ENCODE results near the gene MYLK4.

The MYLK4 gene

DNA sequence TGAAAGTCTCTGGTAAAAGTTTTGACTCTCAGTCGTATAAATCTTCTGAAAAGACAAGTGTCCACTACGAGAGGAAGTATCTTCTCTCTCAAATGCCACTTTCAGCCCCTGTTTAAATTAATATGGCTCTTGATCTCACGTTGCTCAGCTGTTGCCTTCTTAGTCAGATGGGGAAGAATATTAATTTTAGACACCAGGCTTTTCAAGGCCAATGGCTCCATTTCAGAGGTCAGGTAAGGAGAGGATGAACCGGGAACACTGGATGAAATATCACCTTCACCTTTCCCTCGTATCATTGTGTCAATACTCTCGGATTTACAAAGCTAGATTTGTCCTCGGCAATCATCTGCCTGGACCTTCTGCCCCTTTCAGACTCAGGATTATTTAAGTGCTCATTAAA, at the start of gene MYLK4:
Gene MYLK4 (minus strand): TSS at position 91 of the 400 bp plus-strand sequence. CDS start 1,628 bp downstream, outside the sequence.
- Mint-ChIP-seq H3K4me3 (no peak within 1 kb of the TSS), H3K27me3 (peaks cover 24% of the 10 kb centered on the region), H3K9me3 (peaks cover 4% of the 10 kb centered on the region), H3K27ac (no peak within 1 kb of the TSS), H3K36me3 (ENCODE audit: low read depth) (peaks cover 2% of the 10 kb centered on the region), H3K4me1 (peaks cover 2% of the 10 kb centered on the region)
- ATAC-seq: no peak
- no peak for DNase-seq

DNA sequence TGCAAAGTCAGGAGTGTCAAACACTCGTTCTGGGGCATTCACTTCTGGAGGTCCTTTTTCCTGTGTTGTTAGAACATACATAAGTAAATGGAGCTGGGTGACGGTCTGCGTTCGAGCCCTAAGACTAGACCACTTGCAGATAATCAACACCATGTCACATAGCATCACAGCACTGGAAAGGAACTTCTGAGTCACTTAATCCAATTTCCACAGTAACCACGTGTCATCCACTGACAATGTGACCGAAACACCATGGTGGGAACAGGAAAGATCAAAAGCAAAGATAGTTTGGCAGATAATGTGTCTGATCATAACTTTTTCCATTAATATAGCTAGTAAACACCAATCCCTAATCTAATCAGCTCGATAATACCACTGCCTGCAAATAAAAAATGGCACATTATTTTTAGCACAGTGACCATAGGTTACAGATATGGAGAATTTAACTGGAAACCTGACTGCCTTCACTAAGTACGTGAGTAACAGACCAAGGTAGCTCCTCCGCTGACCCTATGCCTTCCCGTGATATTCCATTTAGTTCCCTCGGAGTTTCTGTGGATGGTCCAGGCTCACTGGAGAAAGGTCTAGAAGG, 49.3 kb upstream of the MYLK4 start:
- no peaks in the 10 kb centered on the region for H3K9me3 Mint-ChIP-seq
- peaks cover 1% of the 10 kb centered on the region for H3K36me3 Mint-ChIP-seq (ENCODE audit: low read depth)
- ATAC-seq: peak; percentile 79
- H3K27me3 Mint-ChIP-seq: no peaks in the 10 kb centered on the region
- peaks cover 39% of the 10 kb centered on the region for H3K4me1 Mint-ChIP-seq
- H3K4me3 Mint-ChIP-seq: no peak overlapping the region
- peak overlapping the region; percentile 65 for H3K27ac Mint-ChIP-seq
- DNase-seq: peak; percentile 22

DNA sequence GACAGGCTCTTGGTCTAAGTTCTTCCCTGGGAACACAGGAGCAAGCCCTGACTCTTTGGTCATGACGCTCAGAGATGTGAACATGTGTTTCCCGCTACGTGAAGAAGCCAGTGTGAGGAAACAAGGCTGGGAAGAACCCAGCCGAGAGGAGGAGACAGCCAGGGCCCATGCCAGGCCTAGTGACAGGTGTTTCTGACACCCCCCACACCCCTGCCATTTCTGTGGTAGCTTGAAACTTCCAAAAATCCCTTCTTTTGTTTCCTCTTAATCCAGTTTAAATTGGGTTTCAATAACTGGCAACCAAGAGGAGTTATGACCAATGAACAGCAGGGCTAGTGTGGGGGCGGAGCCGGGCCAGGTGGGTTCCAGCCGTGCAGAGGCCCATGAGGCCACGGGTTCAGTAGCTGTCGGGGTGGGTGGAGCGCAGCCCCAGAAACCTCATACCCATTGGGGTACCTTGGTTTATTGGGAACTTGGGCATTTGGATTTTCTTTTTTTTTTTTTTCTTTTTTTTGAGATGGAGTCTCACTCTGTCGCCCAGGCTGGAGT, 47.9 kb upstream of the MYLK4 start:
- Mint-ChIP-seq H3K36me3 (ENCODE audit: low read depth) (peaks cover 4% of the 10 kb centered on the region), H3K27ac (no peak overlapping the region)
- no peak for DNase-seq

DNA sequence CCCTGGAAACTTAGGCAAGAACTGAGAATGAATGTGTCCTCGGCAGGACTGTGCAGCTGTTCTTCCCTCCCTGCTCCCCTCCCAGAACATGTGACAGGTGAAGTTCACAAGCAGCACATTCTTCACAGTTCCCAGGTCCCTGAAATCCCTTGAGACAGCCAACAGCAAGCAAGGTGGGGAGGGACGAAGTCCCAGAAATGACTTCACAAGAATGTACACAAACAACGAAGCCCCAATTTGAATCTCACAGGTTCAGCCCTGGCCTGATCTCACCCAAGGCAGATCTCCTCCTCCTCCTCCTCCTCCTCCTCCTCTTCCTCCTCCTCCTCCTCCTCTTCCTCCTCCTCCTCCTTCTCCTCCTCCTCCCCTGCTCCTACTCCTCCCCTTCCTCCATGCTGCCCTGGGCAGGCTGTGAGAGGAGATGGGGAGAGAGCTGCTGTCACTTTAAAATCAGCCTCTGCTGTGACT, 46.9 kb upstream of the MYLK4 start:
- H3K4me3 Mint-ChIP-seq: no peak overlapping the region
- H3K27me3 Mint-ChIP-seq: no peaks in the 10 kb centered on the region
- H3K27ac Mint-ChIP-seq: no peak overlapping the region
- H3K36me3 Mint-ChIP-seq (ENCODE audit: low read depth): peaks cover 4% of the 10 kb centered on the region
- DNase-seq (no peak), ATAC-seq (no peak)
- H3K4me1 Mint-ChIP-seq: peaks cover 61% of the 10 kb centered on the region
- no peaks in the 10 kb centered on the region for H3K9me3 Mint-ChIP-seq

More for the DNA sequence above, 47.9 kb upstream of the MYLK4 start:
- Mint-ChIP-seq H3K27me3 (no peaks in the 10 kb centered on the region), H3K9me3 (no peaks in the 10 kb centered on the region), H3K4me1 (peaks cover 50% of the 10 kb centered on the region), H3K4me3 (no peak overlapping the region)
- ATAC-seq: no peak

DNA sequence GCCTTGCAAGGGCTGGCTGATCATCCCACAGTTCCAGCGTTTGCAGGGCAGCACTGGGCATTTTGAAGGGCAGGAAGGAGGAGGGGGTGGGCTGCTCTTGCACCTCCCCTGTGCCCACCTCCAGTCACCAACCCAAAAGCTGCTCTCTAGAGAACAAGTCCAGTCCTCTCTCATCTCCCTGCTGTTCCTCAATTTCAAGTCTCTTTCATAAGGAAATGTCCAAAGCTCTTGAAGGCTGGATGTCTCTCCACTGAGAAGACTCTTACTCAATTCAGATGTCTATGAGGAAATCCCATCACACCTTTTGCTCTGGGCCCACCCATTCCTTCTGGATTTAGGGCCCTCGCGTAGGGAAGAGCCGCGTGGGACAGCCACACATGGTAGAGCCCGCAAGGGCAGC, 46.1 kb upstream of the MYLK4 start:
- H3K27ac Mint-ChIP-seq: no peak overlapping the region
- no peak overlapping the region for H3K4me3 Mint-ChIP-seq
- no peak for DNase-seq
- H3K4me1 Mint-ChIP-seq: peaks cover 68% of the 10 kb centered on the region
- peaks cover 4% of the 10 kb centered on the region for H3K36me3 Mint-ChIP-seq (ENCODE audit: low read depth)
- no peaks in the 10 kb centered on the region for H3K9me3 Mint-ChIP-seq
- H3K27me3 Mint-ChIP-seq: no peaks in the 10 kb centered on the region
- no peak for ATAC-seq

DNA sequence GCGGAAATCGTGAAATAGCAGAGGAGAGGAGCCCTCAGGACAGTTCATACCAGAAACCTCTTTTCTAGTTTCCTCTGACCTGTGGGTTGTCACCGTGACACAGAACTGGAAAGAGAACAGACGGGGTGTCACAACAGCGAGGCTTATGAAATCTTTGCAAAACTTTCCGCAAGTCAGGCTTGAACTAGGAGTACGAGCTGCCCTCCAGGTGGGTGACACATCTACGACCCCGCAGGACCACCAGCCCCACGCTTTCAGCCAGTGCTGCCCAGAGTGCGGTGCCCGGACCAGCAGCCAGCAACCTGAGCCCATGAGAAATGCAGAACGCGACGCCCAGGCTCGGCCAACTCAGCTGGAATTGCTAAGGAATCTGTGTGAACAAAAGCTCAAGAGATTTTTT, 45.2 kb upstream of the MYLK4 start:
- peaks cover 7% of the 10 kb centered on the region for H3K36me3 Mint-ChIP-seq (ENCODE audit: low read depth)
- no peak for DNase-seq

DNA sequence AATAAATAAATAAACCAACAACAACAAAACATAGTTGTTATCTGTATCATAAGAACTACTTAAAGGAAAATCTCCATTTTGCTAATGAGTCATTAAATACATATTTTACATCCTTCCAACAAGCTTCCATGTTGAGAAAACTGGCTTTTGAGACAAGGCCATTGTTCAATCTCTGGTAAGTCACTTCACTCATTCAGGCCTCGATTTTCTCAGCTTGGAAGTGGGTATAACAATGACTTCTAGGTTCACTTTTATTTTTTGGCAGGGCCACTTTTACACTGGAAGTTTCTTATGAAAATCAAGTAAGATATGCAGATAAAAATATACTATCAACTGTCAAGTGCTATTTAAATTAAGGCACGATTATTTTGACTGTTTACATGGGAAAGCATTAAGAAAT, 44.4 kb upstream of the MYLK4 start:
- H3K4me3 Mint-ChIP-seq: no peak overlapping the region
- peaks cover 7% of the 10 kb centered on the region for H3K36me3 Mint-ChIP-seq (ENCODE audit: low read depth)
- ATAC-seq (no peak), DNase-seq (no peak)
- no peaks in the 10 kb centered on the region for H3K9me3 Mint-ChIP-seq
- no peaks in the 10 kb centered on the region for H3K27me3 Mint-ChIP-seq
- no peak overlapping the region for H3K27ac Mint-ChIP-seq
- peaks cover 75% of the 10 kb centered on the region for H3K4me1 Mint-ChIP-seq

More for the DNA sequence above, 45.2 kb upstream of the MYLK4 start:
- Mint-ChIP-seq H3K9me3 (no peaks in the 10 kb centered on the region), H3K4me1 (peaks cover 76% of the 10 kb centered on the region), H3K4me3 (no peak overlapping the region), H3K27me3 (no peaks in the 10 kb centered on the region), H3K27ac (no peak overlapping the region)
- ATAC-seq: peak; percentile 7

DNA sequence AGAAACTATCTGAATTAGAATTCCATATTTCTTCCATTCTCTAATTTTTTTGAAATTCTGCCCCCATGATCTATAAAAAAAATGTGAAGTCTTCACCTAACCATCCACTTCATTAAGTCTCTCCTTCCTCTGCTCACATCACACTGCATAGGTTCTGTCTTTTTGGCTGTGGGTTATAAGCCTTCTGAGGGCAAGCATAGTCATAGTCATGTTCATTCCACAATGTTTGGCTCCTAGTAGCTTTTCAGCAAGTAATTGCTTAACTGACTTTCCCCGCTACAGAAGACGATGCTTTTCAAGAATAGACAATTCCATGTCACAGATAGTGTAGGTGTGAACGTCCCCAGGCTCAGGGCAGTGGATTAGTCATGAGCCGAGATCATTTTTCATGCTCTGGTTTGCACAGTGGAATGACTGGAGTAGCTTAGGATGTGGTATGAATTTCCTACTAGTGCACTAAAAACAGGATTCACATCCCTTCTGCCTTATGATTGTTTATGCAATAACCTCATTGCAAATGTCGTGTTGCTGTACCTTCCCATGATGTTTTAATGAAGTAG, 43.5 kb upstream of the MYLK4 start:
- Mint-ChIP-seq H3K27ac (peak overlapping the region; percentile 76), H3K27me3 (no peaks in the 10 kb centered on the region), H3K9me3 (no peaks in the 10 kb centered on the region), H3K36me3 (ENCODE audit: low read depth) (peaks cover 7% of the 10 kb centered on the region), H3K4me3 (no peak overlapping the region), H3K4me1 (peaks cover 68% of the 10 kb centered on the region)
- ATAC-seq (no peak), DNase-seq (no peak)

DNA sequence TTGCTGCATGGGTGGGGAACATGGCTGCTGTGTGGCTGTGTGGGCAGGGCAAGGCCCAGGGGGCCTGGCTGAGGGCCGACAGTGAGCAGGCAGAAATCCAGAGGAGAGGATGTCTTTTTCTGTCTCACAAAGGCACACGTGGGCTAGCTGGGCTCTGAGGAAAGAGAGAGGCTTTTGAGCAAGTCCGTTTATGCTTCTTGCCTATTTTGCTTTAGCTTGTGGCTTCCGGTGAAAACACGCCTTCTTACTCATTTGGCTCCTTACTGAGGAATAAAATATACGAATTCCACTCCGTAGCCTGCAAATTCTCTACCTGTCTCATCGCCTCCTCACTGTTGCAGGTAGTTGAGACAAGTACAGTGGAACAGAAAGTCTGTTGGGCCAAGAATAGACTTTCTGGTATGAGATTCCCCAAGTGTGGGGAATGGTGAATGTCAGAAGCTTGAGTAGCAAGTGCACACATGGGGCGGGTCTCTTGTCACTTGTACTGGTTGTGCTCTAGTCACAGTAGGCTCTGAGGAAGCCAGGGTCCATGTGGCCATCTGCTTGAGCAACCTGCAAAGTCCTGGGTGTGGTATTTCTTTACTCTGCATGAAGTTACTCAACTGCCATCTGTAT, 42.9 kb upstream of the MYLK4 start:
- DNase-seq (peak; percentile 18), ATAC-seq (peak; percentile 27)
- Mint-ChIP-seq H3K27ac (peak overlapping the region; percentile 76), H3K4me3 (peak overlapping the region; percentile 29), H3K9me3 (no peaks in the 10 kb centered on the region), H3K36me3 (ENCODE audit: low read depth) (peaks cover 7% of the 10 kb centered on the region), H3K4me1 (peaks cover 70% of the 10 kb centered on the region), H3K27me3 (no peaks in the 10 kb centered on the region)

DNA sequence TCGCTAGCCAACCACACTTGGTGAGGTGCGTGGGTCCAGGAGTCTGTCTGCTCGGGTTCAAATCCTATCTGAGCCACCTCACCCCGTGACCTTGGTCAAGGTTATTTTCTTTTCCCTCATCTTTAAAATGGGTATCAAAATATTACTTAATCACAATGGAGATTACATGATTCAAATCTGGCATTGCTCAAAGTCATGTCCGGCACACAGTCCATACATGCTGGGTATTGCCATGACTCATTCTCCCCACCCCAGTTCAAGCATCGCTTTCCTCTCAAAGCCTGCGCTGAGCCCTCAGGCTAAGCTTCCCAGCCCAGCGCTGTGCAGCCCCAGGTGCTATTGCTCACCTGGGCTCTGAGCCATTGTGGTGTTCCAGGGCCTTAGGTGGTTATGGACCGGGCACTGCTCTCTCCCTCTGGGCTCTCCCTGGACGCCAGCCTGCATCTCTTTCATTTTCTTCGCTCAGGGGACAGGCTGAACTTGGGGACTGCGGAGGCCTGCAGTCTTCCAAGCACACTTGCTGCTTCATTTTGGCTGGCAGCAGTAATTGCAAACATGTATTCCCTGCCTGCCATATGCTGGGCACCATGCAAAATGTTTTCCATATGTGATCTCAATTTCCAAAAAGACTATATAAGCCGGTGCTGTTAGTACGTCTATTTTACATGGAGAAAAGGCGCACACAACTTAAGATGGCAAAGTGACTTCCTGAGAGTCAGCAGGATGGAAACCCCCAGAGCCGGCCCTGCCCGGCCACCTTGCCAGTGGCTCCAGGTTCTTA, 41.8 kb upstream of the MYLK4 start:
- no peak for DNase-seq
- H3K36me3 Mint-ChIP-seq (ENCODE audit: low read depth): peaks cover 12% of the 10 kb centered on the region
- no peak overlapping the region for H3K4me3 Mint-ChIP-seq
- no peaks in the 10 kb centered on the region for H3K27me3 Mint-ChIP-seq
- H3K27ac Mint-ChIP-seq: peak overlapping the region; percentile 76
- H3K4me1 Mint-ChIP-seq: peaks cover 68% of the 10 kb centered on the region
- ATAC-seq: no peak
- H3K9me3 Mint-ChIP-seq: no peaks in the 10 kb centered on the region

DNA sequence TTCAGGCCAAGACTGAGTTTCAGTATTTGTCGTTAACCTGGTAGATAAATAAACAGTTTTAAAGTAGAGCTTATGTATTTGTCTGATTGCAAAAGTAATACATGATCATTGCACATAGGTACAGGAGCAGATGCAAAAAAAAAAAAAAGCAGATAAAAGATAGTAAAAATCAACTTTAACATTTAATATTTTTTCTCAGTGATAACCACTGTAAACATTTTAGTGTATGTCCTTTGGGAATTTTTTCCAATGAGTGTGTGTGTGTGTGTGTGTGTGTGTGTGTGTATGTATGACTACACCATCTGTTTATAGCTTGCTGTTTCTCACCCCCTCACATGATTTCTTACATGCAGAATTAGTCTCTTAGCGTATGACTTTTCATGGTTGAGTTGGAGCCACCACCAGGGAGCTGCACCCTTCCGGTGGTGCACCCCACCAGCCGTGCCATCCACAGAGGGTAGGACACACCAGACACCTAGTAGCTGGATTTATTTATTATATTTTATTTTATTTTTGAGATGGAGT, 40.8 kb upstream of the MYLK4 start:
- no peak for ATAC-seq
- Mint-ChIP-seq H3K4me1 (peaks cover 60% of the 10 kb centered on the region), H3K4me3 (no peak overlapping the region)

DNA sequence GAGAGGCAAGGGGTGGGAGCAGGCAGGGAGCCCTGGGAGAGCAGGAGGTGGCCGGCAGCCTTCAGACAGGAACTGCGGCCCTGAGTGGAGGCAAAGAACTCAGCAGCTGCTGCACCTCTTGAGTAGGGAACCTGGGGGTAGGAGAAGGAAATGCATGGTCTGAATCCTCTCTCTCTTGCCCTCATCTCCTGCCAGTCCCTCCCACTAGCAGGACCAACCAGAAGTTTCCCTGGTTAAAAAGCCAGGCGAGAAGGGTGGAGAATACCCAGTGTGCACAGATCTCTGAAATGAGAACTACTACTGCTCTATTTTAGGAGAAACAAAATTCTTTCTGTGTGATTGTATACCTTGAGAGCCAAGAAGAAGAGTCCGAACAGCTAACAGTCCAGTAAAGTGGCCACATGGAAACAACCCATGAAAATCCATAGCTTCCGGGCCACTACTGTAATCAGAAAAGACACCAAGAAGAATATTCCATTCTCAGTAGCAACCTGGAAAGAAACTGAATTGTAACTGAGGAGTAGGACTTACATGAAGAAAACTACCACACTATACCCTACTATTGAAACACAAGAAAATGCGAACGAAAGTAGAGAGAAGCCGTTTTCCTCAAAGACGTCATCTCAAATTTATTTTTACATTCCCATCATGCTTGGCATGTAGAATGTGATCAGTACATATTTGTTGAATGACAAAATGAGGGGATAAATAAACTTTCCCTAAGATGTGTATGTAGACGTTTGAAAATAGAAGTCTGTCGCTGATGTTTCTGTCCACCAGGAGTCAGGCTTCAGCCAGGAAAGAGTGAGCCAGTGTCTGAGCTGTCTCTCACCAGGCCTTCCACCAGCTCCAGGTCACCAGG, 40.1 kb upstream of the MYLK4 start:
- no peaks in the 10 kb centered on the region for H3K9me3 Mint-ChIP-seq
- H3K4me1 Mint-ChIP-seq: peaks cover 57% of the 10 kb centered on the region
- no peaks in the 10 kb centered on the region for H3K27me3 Mint-ChIP-seq
- H3K36me3 Mint-ChIP-seq (ENCODE audit: low read depth): peaks cover 23% of the 10 kb centered on the region
- peak overlapping the region; percentile 74 for H3K27ac Mint-ChIP-seq
- DNase-seq (peak; percentile 59), ATAC-seq (peak; percentile 79)
- no peak overlapping the region for H3K4me3 Mint-ChIP-seq

More for the DNA sequence above, 40.8 kb upstream of the MYLK4 start:
- Mint-ChIP-seq H3K9me3 (no peaks in the 10 kb centered on the region), H3K27ac (peak overlapping the region; percentile 74), H3K36me3 (ENCODE audit: low read depth) (peaks cover 18% of the 10 kb centered on the region), H3K27me3 (no peaks in the 10 kb centered on the region)
- DNase-seq: no peak

DNA sequence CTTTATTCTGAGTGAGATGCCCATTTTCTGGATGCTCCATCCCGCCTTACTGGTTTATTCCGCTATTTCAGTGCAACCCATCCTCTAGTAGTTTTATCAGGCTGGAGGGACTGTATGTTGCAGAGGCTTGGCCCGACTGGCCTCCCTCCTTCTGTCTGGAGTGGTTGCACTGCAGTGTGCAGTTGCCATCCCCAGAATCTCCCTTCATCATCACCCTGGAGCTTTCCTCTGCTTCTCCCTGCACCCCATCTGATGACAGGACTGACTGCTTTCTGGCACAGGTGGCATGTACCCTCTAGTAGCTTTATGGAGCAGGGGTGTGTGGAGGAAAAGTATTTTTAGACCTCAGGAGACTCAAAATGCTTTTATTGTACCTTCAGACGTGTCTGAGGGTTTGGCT, 35.5 kb upstream of the MYLK4 start:
- H3K27ac Mint-ChIP-seq: no peak overlapping the region

More for the DNA sequence above, 35.5 kb upstream of the MYLK4 start:
- DNase-seq (no peak), ATAC-seq (no peak)
- Mint-ChIP-seq H3K27me3 (no peaks in the 10 kb centered on the region), H3K9me3 (no peaks in the 10 kb centered on the region), H3K36me3 (ENCODE audit: low read depth) (peaks cover 32% of the 10 kb centered on the region), H3K4me1 (peaks cover 27% of the 10 kb centered on the region), H3K4me3 (no peak overlapping the region)

Measured in activated naive CD8-positive, alpha-beta T cell treated with anti-CD3 and anti-CD28 coated beads, Interleukin-2, amount 50 U/mL, for 24 hours (primary cell).